Lung (tissue), 12 donors: ENCODE measurements around the gene EIF3K. TPM values are rescaled to one million over a fixed set of nuclear protein-coding genes. Genes with fewer than 3 reads are reported as not detected.

ENCODE experiments used
- ATAC-seq: fragments of 200-7000 bp; cut with Tn5 transposase; one replicate; pipeline ENCODE4 v1.9.1; 2020; ENCODE audit warnings: moderate number of reproducible peaks; ENCODE audit not compliant: insufficient read depth, low FRiP score
- DNase-seq, 3 donors: peaks; one replicate each; pipeline ENCODE4 v3.0.0-alpha.2; 2013 to 2017
- H3K27ac ChIP-seq, 2 donors: one replicate each; pipeline ENCODE4 v1.5.1; 2013; ENCODE audit warnings: mild to moderate bottlenecking in 2 of 2, moderate library complexity in 2 of 2, control low read depth in 1 of 2, inconsistent platforms in 1 of 2, low read depth in 1 of 2, low read length in 1 of 2
- H3K27me3 ChIP-seq, 3 donors: one replicate each; pipeline ENCODE4 v1.5.1; 2013; ENCODE audit warnings: low read length in 2 of 3; ENCODE audit not compliant: control insufficient read depth in 3 of 3, insufficient read depth in 3 of 3
- H3K36me3 ChIP-seq, 4 donors: one replicate each; pipeline ENCODE4 v1.5.1; 2013; ENCODE audit warnings: low read length in 4 of 4, mild to moderate bottlenecking in 1 of 4, moderate library complexity in 1 of 4; ENCODE audit not compliant: control insufficient read depth in 4 of 4, insufficient read depth in 4 of 4
- H3K4me1 ChIP-seq, 5 donors: one replicate each; pipeline ENCODE4 v1.5.1; 2013; ENCODE audit warnings: low read length in 5 of 5, mild to moderate bottlenecking in 2 of 5, moderate library complexity in 1 of 5; ENCODE audit not compliant: control insufficient read depth in 5 of 5, insufficient read depth in 5 of 5
- H3K4me3 ChIP-seq: one replicate; pipeline ENCODE4 v1.5.1; 2013; ENCODE audit warnings: mild to moderate bottlenecking, control low read depth, moderate library complexity
- H3K9ac ChIP-seq, 2 donors: one replicate each; pipeline ENCODE4 v1.5.1; 2013; ENCODE audit warnings: low read length in 2 of 2, control low read depth in 1 of 2; ENCODE audit not compliant: insufficient read depth in 1 of 2
- H3K9me3 ChIP-seq, 4 donors: one replicate each; pipeline ENCODE4 v1.5.1; 2013; ENCODE audit warnings: low read length in 3 of 4, mild to moderate bottlenecking in 1 of 4, moderate library complexity in 1 of 4; ENCODE audit not compliant: control insufficient read depth in 4 of 4, insufficient read depth in 3 of 4
- CTCF ChIP-seq: IDR thresholded peaks from 2 replicates; pipeline ENCODE4 v1.5.1; 2012; ENCODE audit warnings: mild to moderate bottlenecking; ENCODE audit errors: control extremely low read depth, extremely low read depth
- WGBS, 2 donors: extraction: QIAGEN DNeasy Blood & Tissue Kit; methylation state at CpG; one replicate each; pipeline ENCODE4 v1.1.7; 2013; 5-methylcytosine and 5-hydroxymethylcytosine counted together
- polyA plus RNA-seq, 2 donors: library from polyadenylated mRNA; stranded (reverse); fragments of 200-250 nt; gene quantifications; one replicate each; pipeline ENCODE4 v1.2.1, GENCODE V29; 2013
- total RNA-seq, 2 donors: library from RNA; depleted of rRNA in 1 of 2; stranded (reverse); fragments of >200 nt in 1 of 2; gene quantifications; one replicate each; pipeline ENCODE4 v1.2.1, GENCODE V29; 2014 to 2021
- donor health status: control.
- donor health status: control.
- donor health status: Bipolar disorder and iron deficiency.
- donor health status: healthy.
- donor health status: DM: yes; HTN: yes; CAD: no.

The EIF3K gene
- total and polyA plus RNA-seq, 4 donors: 142 to 344 (median 255) TPM

- H3K9ac ChIP-seq: no peak overlapping the region
- DNase-seq (no peak), ATAC-seq (no peak)
- H3K27me3 ChIP-seq: no peaks in the 10 kb centered on the region
- 19 to 57% methylated on average over 9 of the region's 9 CpGs for WGBS, 2 donors
- H3K4me1 ChIP-seq: peaks cover 6 to 18% (median 15%) of the 10 kb centered on the region in 5 donors
- H3K9me3 ChIP-seq: no peaks in the 10 kb centered on the region
- no peak overlapping the region for H3K4me3 ChIP-seq
- TF ChIP-seq CTCF: no peak
- H3K27ac ChIP-seq: no peak overlapping the region
- peaks cover 8 to 17% (median 11%) of the 10 kb centered on the region in 4 donors for H3K36me3 ChIP-seq
These were observed 1.7 kb upstream of the EIF3K start for GRCh38 chr19:38617283-38617763.

GRCh38 chr19:38617764-38618589 lies 1.0 kb upstream of the EIF3K start, which contains the start of gene MAP4K1:
MAP4K1 (minus strand) TSS chr19:38617953; CDS start chr19:38617895, 58 bp downstream.
- 12 to 25% methylated on average over 28 of the region's 28 CpGs for WGBS, 2 donors
- DNase-seq (peak in 2 of 3 donors; percentile 13 to 22), ATAC-seq (no peak)

GRCh38 chr19:38619361-38620174 lies 580 bp downstream of the EIF3K start:
- H3K27ac ChIP-seq: peak overlapping the region; percentile 79 to 96
- TF ChIP-seq CTCF: no peak
- peaks cover 6 to 18% (median 15%) of the 10 kb centered on the region in 5 donors for H3K4me1 ChIP-seq
- H3K4me3 ChIP-seq: peak overlapping the region; percentile 91
- WGBS, 2 donors: 17 to 19% methylated on average over 21 of the region's 21 CpGs
- no peaks in the 10 kb centered on the region for H3K9me3 ChIP-seq
- no peak for ATAC-seq
- no peak for DNase-seq
- H3K9ac ChIP-seq: peak overlapping the region; percentile 86 to 90
- no peaks in the 10 kb centered on the region for H3K27me3 ChIP-seq
- peaks cover 10 to 22% (median 21%) of the 10 kb centered on the region in 4 donors for H3K36me3 ChIP-seq

More at GRCh38 chr19:38617764-38618589, 1.0 kb upstream of the EIF3K start, which contains the start of gene MAP4K1:
- Histone ChIP-seq H3K4me3 (peak within 1 kb of the TSS; percentile 50), H3K9me3 (no peaks in the 10 kb centered on the region), H3K27ac (peak within 1 kb of the TSS; percentile 77 to 81), H3K4me1 (peaks cover 6 to 18% (median 15%) of the 10 kb centered on the region in 5 donors), H3K36me3 (peaks cover 8 to 17% (median 11%) of the 10 kb centered on the region in 4 donors), H3K27me3 (no peaks in the 10 kb centered on the region), H3K9ac (peak within 1 kb of the TSS; percentile 29 to 44)
- TF ChIP-seq CTCF: no peak
